ENCODE results near the gene CDKN2B-AS1.

The CDKN2B-AS1 gene

GRCh38 chr9:22102146-22103053 lies 107.8 kb downstream of the CDKN2B-AS1 start:
- Histone ChIP-seq H3K27me3 (no peaks in the 10 kb centered on the region), H3K9me3 (replicated peaks in 1 of 11) (no peaks in the 10 kb centered on the region), H4K20me1 (no peaks in the 10 kb centered on the region), H3K36me3 (no peaks in the 10 kb centered on the region), H3K9ac (no peak overlapping the region), H3K4me3 (no peak overlapping the region), H3K27ac (no peak overlapping the region), H3K4me2 (peak overlapping the region in 3 of 11 experiments; percentile 16 to 52 (median 24); a peak in 5 of 22 replicates), H3K4me1 (peaks cover 0 to 34% (median 0%) of the 10 kb centered on the region in 10 experiments; a peak in 6 of 20 replicates)
- no peak for TF ChIP-seq Cebpa-rat (IDR thresholded peaks at IDR 0.05)

- H3K27me3 ChIP-seq: no peaks in the 10 kb centered on the region
- H3K36me3 ChIP-seq: no peaks in the 10 kb centered on the region
- TF ChIP-seq Cebpa-rat (IDR thresholded peaks at IDR 0.05): no peak
- peaks cover 0 to 24% (median 0%) of the 10 kb centered on the region in 10 experiments; a peak in 6 of 20 replicates for H3K4me1 ChIP-seq
- 0 out of 22 replicates have a peak overlapping the region, but pooled peaks of 1 of the 11 experiments have one; percentile 24 for H3K4me2 ChIP-seq
- no peak overlapping the region for H3K9ac ChIP-seq
- H4K20me1 ChIP-seq: no peaks in the 10 kb centered on the region
- no peaks in the 10 kb centered on the region for H3K9me3 ChIP-seq (replicated peaks in 1 of 11)
- H3K27ac ChIP-seq: no peak overlapping the region
- H3K4me3 ChIP-seq: no peak overlapping the region
Measured at GRCh38 chr9:22103685-22104575, 109.3 kb downstream of the CDKN2B-AS1 start.

- H3K4me2 ChIP-seq: no peak overlapping the region
- H3K4me3 ChIP-seq: no peak overlapping the region
- H3K27ac ChIP-seq: no peak overlapping the region
- H3K4me1 ChIP-seq: peaks cover 0 to 24% (median 0%) of the 10 kb centered on the region in 10 experiments; a peak in 6 of 20 replicates
- H3K36me3 ChIP-seq: no peaks in the 10 kb centered on the region
- H3K9ac ChIP-seq: no peak overlapping the region
- H3K27me3 ChIP-seq: no peaks in the 10 kb centered on the region
- no peaks in the 10 kb centered on the region for H4K20me1 ChIP-seq
- no peak for TF ChIP-seq Cebpa-rat (IDR thresholded peaks at IDR 0.05)
- no peaks in the 10 kb centered on the region for H3K9me3 ChIP-seq (replicated peaks in 1 of 11)
Measured at GRCh38 chr9:22105005-22105722, 110.6 kb downstream of the CDKN2B-AS1 start.

GRCh38 chr9:22107202-22108045 lies 112.8 kb downstream of the CDKN2B-AS1 start:
- no peak overlapping the region for H3K4me2 ChIP-seq
- peaks cover 0 to 32% (median 0%) of the 10 kb centered on the region in 10 experiments; a peak in 6 of 20 replicates for H3K4me1 ChIP-seq
- no peak overlapping the region for H3K9ac ChIP-seq
- H3K9me3 ChIP-seq (replicated peaks in 1 of 11): no peaks in the 10 kb centered on the region
- no peak overlapping the region for H3K4me3 ChIP-seq
- H3K27me3 ChIP-seq: no peaks in the 10 kb centered on the region
- no peak for TF ChIP-seq Cebpa-rat (IDR thresholded peaks at IDR 0.05)
- H4K20me1 ChIP-seq: no peaks in the 10 kb centered on the region
- no peaks in the 10 kb centered on the region for H3K36me3 ChIP-seq
- no peak overlapping the region for H3K27ac ChIP-seq

- no peaks in the 10 kb centered on the region for H3K27me3 ChIP-seq
- H3K4me1 ChIP-seq: peaks cover 0 to 18% (median 0%) of the 10 kb centered on the region in 10 experiments; a peak in 3 of 20 replicates
- H3K27ac ChIP-seq: no peak overlapping the region
- no peak for TF ChIP-seq Cebpa-rat (IDR thresholded peaks at IDR 0.05)
- no peaks in the 10 kb centered on the region for H4K20me1 ChIP-seq
- no peaks in the 10 kb centered on the region for H3K9me3 ChIP-seq (replicated peaks in 1 of 11)
- no peaks in the 10 kb centered on the region for H3K36me3 ChIP-seq
- H3K4me2 ChIP-seq: no peak overlapping the region
- no peak overlapping the region for H3K4me3 ChIP-seq
- no peak overlapping the region for H3K9ac ChIP-seq
Measured at GRCh38 chr9:22108581-22109370, 114.2 kb downstream of the CDKN2B-AS1 start.

GRCh38 chr9:22111176-22111953 lies 116.8 kb downstream of the CDKN2B-AS1 start:
- Histone ChIP-seq H3K27me3 (no peaks in the 10 kb centered on the region), H3K4me3 (no peak overlapping the region), H3K36me3 (no peaks in the 10 kb centered on the region), H3K27ac (no peak overlapping the region), H3K9ac (no peak overlapping the region), H3K4me2 (peak overlapping the region in 2 of 11 experiments; percentile 8 to 14; a peak in 2 of 22 replicates), H4K20me1 (no peaks in the 10 kb centered on the region), H3K4me1 (peaks cover 0 to 18% (median 0%) of the 10 kb centered on the region in 10 experiments; a peak in 3 of 20 replicates), H3K9me3 (replicated peaks in 1 of 11) (peaks cover 0 to 23% (median 0%) of the 10 kb centered on the region in 11 experiments; a peak in 5 of 22 replicates)
- TF ChIP-seq Cebpa-rat (IDR thresholded peaks at IDR 0.05): 0 out of 22 replicates have a peak, but pooled peaks of 1 of the 11 experiments have one; percentile 17

GRCh38 chr9:22111954-22112247 lies 117.3 kb downstream of the CDKN2B-AS1 start:
- H3K36me3 ChIP-seq: no peaks in the 10 kb centered on the region
- H3K9ac ChIP-seq: no peak overlapping the region
- peaks cover 0 to 17% (median 0%) of the 10 kb centered on the region in 10 experiments; a peak in 3 of 20 replicates for H3K4me1 ChIP-seq
- peaks cover 0 to 23% (median 0%) of the 10 kb centered on the region in 11 experiments; a peak in 5 of 22 replicates for H3K9me3 ChIP-seq (replicated peaks in 1 of 11)
- H4K20me1 ChIP-seq: no peaks in the 10 kb centered on the region
- H3K4me3 ChIP-seq: no peak overlapping the region
- no peak overlapping the region for H3K27ac ChIP-seq
- TF ChIP-seq Cebpa-rat (IDR thresholded peaks at IDR 0.05): no peak
- 0 out of 22 replicates have a peak overlapping the region, but pooled peaks of 1 of the 11 experiments have one; percentile 7 for H3K4me2 ChIP-seq
- H3K27me3 ChIP-seq: no peaks in the 10 kb centered on the region

Data from BLaER1 treated with 17β-estradiol and CSF1 and Interleukin-3, amounts not matched to agents 10 nM and 100 nM (cell line).